Mucosa of rectum (tissue), 2 donors: Measurements from ENCODE around the gene P2RX3.

Experiments used
- H3K27ac ChIP-seq, 2 donors: one replicate each; pipeline ENCODE4 v1.7.0; 2013; ENCODE audit warnings: inconsistent platforms in 2 of 2, low read depth in 2 of 2, low read length in 2 of 2
- H3K27me3 ChIP-seq, 2 donors: one replicate each; pipeline ENCODE4 v1.7.0; 2013; ENCODE audit warnings: low read length in 2 of 2; ENCODE audit not compliant: control insufficient read depth in 2 of 2, insufficient read depth in 2 of 2
- H3K36me3 ChIP-seq, 2 donors: one replicate each; pipeline ENCODE4 v1.7.0; 2013; ENCODE audit warnings: low read length in 2 of 2; ENCODE audit not compliant: control insufficient read depth in 2 of 2, insufficient read depth in 2 of 2
- H3K4me1 ChIP-seq, 2 donors: one replicate each; pipeline ENCODE4 v1.7.0; 2013; ENCODE audit warnings: low read length in 2 of 2, mild to moderate bottlenecking in 1 of 2; ENCODE audit not compliant: control insufficient read depth in 2 of 2, insufficient read depth in 2 of 2
- H3K4me3 ChIP-seq, 2 donors: one replicate each; pipeline ENCODE4 v1.7.0; 2013; ENCODE audit warnings: low read length in 2 of 2
- H3K9ac ChIP-seq, 2 donors: one replicate each; pipeline ENCODE4 v1.7.0; 2013; ENCODE audit warnings: low read length in 2 of 2, low read depth in 1 of 2, mild to moderate bottlenecking in 1 of 2
- H3K9me3 ChIP-seq, 2 donors: one replicate each; pipeline ENCODE4 v1.7.0; 2013; ENCODE audit warnings: low read length in 2 of 2; ENCODE audit not compliant: control insufficient read depth in 2 of 2
- donor health status: healthy.
- donor health status: Normal muscosa, but diverticular disease.

P2RX3 gene

DNA sequence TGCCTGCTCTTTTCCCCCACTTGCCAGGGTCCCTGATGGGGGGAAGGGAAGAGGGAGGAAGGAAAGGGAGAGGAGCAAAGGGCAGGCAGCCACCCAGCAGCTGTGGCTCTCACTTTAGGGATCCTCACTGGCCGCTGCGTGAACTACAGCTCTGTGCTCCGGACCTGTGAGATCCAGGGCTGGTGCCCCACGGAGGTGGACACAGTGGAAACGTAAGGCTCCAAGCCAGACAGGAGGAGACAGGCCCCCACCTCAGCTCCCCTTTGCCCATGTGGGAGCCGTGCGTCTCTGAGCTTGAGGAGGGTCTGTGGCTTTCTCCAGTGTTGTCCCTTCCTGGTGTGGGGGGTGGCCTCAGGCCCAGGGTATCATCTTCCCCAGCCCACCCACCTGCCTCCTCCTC is 9.9 kb downstream of the P2RX3 start:
- no peaks in the 10 kb centered on the region for H3K4me1 ChIP-seq
- H3K9ac ChIP-seq = no peak overlapping the region
- H3K9me3 ChIP-seq = no peaks in the 10 kb centered on the region
- H3K36me3 ChIP-seq = no peaks in the 10 kb centered on the region
- peaks cover 0 to 3% of the 10 kb centered on the region in 2 donors for H3K27me3 ChIP-seq
- no peak overlapping the region for H3K27ac ChIP-seq
- H3K4me3 ChIP-seq = no peak overlapping the region

DNA sequence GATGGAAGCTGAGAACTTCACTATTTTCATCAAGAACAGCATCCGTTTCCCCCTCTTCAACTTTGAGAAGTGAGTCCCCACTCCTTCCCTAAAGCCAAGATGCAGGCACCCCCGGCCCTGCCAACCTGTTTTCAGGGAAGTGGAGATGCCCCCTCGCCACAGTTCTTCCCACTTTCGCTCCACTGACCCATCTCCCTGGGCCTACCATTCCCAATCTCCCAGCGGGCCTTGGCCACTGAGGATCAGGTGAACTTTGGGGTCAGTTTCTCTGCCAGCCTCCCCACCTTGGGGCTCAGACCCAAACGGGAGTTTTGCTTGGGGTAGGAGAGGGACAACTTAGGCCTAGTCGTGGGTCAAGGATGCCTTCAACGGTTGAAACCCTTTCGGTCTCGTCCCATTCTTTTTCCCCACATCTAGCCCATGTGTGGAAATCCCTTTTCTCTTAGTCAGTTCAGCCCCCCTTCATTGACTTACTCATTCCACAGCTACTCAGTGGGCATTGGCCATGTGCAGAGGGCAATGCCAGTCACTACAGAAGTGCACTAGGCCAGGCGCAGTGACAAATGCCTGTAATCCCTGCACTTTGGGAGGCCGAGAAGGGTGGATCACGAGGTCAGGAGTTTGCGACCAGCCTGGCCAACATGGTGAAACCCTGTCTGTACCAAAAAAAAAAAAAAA is 10.6 kb downstream of the P2RX3 start:
- H3K36me3 ChIP-seq = no peaks in the 10 kb centered on the region
- no peaks in the 10 kb centered on the region for H3K9me3 ChIP-seq
- H3K9ac ChIP-seq = no peak overlapping the region
- no peak overlapping the region for H3K4me3 ChIP-seq
- H3K4me1 ChIP-seq = no peaks in the 10 kb centered on the region
- no peak overlapping the region for H3K27ac ChIP-seq
- H3K27me3 ChIP-seq = peaks cover 0 to 3% of the 10 kb centered on the region in 2 donors

DNA sequence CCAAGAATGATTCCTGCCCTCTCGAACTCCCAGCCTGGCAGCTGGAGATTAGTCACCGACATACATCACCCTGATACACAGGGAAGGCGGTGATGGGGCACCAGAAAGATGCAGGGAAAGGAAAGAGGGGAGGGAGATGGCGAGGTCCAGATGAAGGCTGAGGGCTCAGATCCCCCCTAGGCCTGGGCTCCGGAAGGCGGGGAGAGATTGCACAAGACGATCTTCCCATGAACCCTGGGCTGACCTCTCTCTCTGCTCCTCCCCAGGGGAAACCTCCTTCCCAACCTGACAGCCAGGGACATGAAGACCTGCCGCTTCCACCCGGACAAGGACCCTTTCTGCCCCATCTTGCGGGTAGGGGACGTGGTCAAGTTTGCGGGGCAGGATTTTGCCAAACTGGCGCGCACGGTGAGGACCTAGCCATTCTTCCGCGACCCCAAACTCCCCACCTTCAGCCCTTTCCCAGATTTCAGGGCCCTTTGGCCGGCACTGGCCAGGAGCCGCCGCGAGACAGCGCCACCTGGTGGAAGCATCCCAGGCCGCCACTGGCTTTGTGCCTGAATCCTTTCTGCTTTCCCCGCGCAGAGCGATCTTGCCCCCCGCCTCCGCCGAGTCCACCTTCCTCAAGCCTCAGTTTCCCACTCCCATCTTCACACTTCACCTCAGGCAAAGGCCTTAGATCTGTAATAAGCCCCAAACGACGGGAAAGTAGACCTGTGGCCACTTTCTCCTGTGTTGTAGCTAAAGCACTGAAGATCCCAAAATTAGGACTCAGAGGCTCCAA is 11.5 kb downstream of the P2RX3 start:
- H3K4me1 ChIP-seq = no peaks in the 10 kb centered on the region
- H3K27ac ChIP-seq = no peak overlapping the region
- H3K4me3 ChIP-seq = no peak overlapping the region
- no peaks in the 10 kb centered on the region for H3K36me3 ChIP-seq
- H3K27me3 ChIP-seq = peaks cover 0 to 3% of the 10 kb centered on the region in 2 donors
- H3K9ac ChIP-seq = no peak overlapping the region
- H3K9me3 ChIP-seq = no peaks in the 10 kb centered on the region

DNA sequence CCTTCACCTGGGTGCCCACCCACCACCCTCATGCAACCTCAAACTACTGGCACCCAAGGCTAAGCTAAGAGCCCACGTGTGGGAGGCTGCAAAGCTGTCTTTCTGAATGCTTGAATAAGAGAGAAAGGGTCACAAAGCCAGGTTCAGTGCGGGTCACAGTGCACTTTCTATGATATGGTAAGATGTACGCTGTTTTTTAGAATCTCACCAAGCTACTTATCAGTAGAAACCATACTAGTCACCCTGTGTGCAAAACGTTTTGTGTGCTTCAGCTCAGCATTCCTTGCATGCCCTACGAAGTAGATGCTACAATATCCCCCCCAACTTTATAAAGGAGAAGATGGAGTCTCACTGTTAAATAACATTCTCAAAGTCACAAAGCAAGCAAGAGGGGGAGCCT is 14.9 kb downstream of the P2RX3 start:
- Histone ChIP-seq H3K4me3 (no peak overlapping the region), H3K4me1 (no peaks in the 10 kb centered on the region), H3K36me3 (no peaks in the 10 kb centered on the region), H3K27ac (no peak overlapping the region), H3K27me3 (peaks cover 0 to 3% of the 10 kb centered on the region in 2 donors), H3K9me3 (no peaks in the 10 kb centered on the region), H3K9ac (no peak overlapping the region)

DNA sequence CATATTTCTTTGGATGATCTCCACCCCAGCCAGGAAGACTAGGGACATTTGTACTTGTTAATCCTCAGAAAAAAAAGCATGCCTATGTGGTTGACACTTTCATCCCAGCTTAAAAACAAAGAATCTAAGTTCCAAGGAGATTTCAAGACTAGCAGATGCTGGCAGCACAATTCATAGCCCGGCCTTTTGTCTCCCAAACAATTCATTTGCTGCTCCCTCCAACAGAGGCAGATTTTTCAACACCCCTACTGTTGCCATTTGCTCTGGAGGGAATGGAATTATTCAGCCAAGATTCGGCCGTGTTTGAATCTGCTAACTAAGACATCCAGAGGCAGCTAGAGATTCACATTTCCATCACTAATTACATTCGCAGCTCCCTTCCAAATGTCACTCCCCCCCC is 15.3 kb downstream of the P2RX3 start:
- peaks cover 0 to 3% of the 10 kb centered on the region in 2 donors for H3K27me3 ChIP-seq
- no peak overlapping the region for H3K27ac ChIP-seq
- H3K4me1 ChIP-seq = no peaks in the 10 kb centered on the region
- H3K9me3 ChIP-seq = no peaks in the 10 kb centered on the region
- H3K36me3 ChIP-seq = no peaks in the 10 kb centered on the region
- no peak overlapping the region for H3K4me3 ChIP-seq
- H3K9ac ChIP-seq = no peak overlapping the region

DNA sequence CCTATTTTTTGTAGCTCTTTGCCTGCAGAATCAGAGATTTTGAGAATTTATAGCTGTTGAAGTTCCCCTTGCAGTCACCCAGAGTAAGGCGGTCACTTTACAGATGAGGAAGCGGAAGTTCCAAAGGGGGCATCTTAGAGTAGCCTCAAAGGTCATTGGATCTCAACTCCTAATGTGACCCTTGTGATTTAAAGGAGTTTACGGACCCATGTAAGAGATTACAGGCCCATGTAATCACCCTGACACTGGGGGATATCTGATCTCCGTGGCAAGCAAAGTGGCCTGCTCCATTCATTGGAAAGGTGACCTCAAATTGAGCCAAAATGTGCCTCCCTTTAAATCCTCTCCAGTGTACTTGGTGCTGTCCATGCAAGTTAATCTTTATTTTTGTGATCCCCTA is 15.7 kb downstream of the P2RX3 start:
- H3K9ac ChIP-seq = no peak overlapping the region
- peaks cover 0 to 3% of the 10 kb centered on the region in 2 donors for H3K27me3 ChIP-seq
- no peaks in the 10 kb centered on the region for H3K4me1 ChIP-seq
- no peaks in the 10 kb centered on the region for H3K9me3 ChIP-seq
- no peak overlapping the region for H3K4me3 ChIP-seq
- no peaks in the 10 kb centered on the region for H3K36me3 ChIP-seq
- no peak overlapping the region for H3K27ac ChIP-seq

DNA sequence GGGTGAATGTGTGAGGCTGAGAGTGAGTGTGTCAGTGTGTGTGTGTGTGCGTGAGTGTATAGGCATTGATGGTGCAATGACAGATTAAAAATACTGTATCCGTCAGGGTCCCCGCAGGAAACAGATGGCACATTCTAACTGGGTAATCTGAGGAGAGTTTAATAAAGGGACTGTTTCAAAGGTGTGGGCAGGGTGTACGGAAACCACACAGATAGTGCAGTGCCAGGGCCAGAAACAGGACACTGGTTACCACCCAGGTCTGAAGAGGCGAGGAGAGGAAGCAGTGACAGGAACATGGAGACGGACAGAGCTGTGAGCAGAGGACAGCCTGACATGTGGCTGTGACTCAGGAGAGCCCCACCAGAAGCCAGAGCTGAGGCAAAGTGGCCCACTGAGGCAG is 16.5 kb downstream of the P2RX3 start:
- no peaks in the 10 kb centered on the region for H3K4me1 ChIP-seq
- H3K9me3 ChIP-seq = no peaks in the 10 kb centered on the region
- H3K9ac ChIP-seq = no peak overlapping the region
- H3K4me3 ChIP-seq = no peak overlapping the region
- H3K27ac ChIP-seq = no peak overlapping the region
- H3K27me3 ChIP-seq = peaks cover 0 to 3% of the 10 kb centered on the region in 2 donors
- no peaks in the 10 kb centered on the region for H3K36me3 ChIP-seq

DNA sequence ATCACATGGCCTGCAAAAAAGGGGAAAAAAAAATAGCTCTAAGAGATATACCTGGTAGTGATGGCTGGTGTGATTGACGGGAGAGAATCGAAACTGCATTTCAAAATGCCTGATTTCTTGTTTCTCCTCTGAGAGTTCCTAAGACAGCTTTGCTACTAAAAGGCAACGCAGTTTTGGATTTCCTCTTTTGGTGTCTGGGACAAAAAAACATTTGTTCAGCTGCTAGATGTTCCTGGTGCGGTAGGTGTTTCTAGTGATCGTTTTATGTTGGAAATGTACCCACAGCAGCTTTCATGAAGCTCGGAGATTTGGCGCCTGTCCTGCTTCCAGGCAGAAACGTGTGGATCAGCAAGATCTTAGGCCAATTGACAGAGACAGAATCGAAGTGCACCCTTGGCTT is 18.1 kb downstream of the P2RX3 start:
- Histone ChIP-seq H3K9ac (no peak overlapping the region), H3K27me3 (peaks cover 0 to 3% of the 10 kb centered on the region in 2 donors), H3K27ac (no peak overlapping the region)

DNA sequence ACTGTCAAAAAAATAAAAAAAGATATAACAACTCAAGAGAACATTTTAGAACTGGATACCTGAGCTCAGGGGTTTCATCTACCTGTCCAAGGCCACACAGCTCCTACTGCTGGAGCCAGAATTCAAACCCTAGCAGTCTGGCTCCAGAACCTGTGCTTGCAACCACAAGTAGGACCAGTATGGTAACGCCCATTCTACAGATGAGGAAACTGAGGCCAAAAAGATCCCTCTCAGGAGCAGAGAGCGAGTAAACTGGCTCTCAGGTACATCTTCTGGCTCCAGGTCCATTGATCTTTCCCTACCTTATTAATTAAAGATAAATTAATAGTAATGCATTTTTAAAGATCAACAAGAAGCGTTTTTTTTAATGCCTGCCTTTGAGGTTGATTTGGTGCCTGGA is 19.2 kb downstream of the P2RX3 start:
- Histone ChIP-seq H3K36me3 (no peaks in the 10 kb centered on the region), H3K27ac (no peak overlapping the region)

More for the DNA sequence above, 18.1 kb downstream of the P2RX3 start:
- no peak overlapping the region for H3K4me3 ChIP-seq
- H3K4me1 ChIP-seq = no peaks in the 10 kb centered on the region
- H3K36me3 ChIP-seq = no peaks in the 10 kb centered on the region
- no peaks in the 10 kb centered on the region for H3K9me3 ChIP-seq

DNA sequence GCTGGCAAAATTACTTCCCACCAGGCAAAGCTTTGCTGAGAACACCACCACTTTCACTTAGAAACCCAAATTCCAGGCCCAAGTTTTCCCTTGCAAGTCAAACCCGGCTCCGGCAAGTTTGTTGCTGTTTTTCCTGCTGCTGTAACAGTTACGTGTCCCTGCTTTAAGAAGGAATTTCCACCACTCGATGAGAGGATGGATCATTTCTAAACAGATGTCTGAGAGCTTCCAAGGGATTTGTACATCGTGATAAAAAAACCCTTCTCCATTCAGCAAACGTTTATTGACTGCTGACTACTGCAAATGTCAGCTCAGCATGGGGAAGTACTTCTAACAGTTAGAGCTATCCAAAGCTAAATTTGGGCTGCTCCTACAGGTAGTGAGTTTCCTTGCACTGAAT is 19.7 kb downstream of the P2RX3 start:
- Histone ChIP-seq H3K9me3 (no peaks in the 10 kb centered on the region), H3K4me1 (no peaks in the 10 kb centered on the region), H3K36me3 (no peaks in the 10 kb centered on the region), H3K9ac (no peak overlapping the region), H3K27me3 (peaks cover 0 to under 1% of the 10 kb centered on the region in 2 donors), H3K27ac (no peak overlapping the region), H3K4me3 (no peak overlapping the region)

More for the DNA sequence above, 19.2 kb downstream of the P2RX3 start:
- H3K4me1 ChIP-seq = no peaks in the 10 kb centered on the region
- peaks cover 0 to 3% of the 10 kb centered on the region in 2 donors for H3K27me3 ChIP-seq
- H3K9ac ChIP-seq = no peak overlapping the region
- no peaks in the 10 kb centered on the region for H3K9me3 ChIP-seq
- no peak overlapping the region for H3K4me3 ChIP-seq
